ENCODE measurements around the gene SEMA4F. TPM values are rescaled to one million over a fixed set of nuclear protein-coding genes. Genes with fewer than 3 reads are reported as not detected.

SEMA4F gene
- total RNA-seq, 1 donor from 2014 or later, result 5.5 TPM

DNA sequence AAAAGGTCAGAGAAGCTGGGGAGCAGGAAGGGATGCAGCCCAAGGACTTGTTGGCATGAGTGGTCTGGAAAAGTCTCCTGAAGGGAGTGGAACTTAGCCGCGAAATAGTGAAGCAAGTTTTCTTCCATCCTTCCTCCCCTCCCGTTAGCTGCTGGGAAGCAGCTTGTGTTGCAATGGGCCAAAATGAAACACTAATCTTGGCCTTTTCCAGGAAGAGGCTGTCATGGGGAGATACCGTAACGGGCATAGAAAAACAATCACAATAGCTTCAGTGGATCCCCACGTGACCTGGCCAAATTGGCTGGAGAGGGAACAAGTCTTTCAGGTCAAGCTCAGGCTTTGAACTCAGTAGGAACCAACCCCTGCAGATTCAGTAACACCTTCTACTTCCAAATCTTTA is 49.3 kb downstream of the SEMA4F start:
- no peak for DNase-seq (ENCODE audit: low read depth, low spot score)

DNA sequence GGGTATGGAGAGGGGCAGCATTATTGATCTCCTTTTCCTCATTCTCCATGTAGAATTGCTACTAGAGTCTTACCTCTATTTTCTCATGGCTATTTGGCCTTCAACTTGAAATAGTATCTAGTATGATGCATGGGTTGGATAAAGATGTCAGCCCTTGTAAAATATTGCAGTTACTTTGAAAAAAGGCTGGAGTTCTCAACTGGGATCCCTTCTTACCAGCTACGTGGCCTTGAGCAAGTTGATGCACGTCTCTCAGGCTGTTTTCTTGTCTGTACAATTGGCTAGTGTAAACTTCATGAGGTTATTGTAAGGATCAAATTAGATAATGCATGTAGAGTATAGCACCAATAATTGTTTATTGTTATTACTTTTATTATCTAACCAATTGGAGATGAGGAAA is 50.2 kb downstream of the SEMA4F start:
- no peak for DNase-seq (ENCODE audit: low read depth, low spot score)

DNA sequence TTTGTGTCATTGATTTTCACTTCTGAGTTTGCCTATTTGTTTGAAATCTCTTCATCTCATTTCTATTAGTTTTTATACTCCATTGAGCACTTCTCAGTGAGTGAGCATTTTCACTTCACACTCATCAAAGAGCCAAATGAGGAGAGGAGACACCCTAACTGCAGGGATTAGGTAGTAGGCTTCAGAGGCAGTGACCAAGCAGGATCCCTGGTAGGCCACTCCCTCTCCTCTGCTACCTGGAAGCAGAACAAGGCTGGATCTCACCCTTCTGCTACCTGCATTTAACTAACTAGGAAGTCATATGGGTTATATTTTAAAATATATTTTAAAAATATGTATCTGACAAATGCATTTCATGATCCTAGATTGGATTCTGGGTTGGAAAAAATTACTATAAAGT is 52.7 kb downstream of the SEMA4F start:
- DNase-seq (ENCODE audit: low read depth, low spot score), result no peak

DNA sequence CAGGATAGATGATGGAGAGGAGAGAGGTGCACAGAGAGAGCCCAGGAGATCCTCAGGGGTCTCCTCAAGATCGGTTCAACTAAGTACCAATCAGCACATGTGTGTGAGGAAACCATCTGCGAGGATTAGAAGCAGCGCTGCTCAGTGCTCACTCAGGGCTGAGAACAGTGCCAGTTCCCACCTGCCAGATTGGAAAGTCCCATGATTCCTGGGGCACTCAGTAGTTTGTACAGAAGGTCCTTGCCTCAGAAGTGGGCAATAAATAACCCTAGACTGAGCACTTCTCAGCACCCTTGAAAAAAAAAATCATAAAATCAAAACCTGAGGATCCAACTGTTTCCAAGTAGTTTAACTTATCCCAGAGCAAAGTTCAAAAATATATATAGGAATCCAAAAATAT is 53.8 kb downstream of the SEMA4F start:
- no peak for DNase-seq (ENCODE audit: low read depth, low spot score)

DNA sequence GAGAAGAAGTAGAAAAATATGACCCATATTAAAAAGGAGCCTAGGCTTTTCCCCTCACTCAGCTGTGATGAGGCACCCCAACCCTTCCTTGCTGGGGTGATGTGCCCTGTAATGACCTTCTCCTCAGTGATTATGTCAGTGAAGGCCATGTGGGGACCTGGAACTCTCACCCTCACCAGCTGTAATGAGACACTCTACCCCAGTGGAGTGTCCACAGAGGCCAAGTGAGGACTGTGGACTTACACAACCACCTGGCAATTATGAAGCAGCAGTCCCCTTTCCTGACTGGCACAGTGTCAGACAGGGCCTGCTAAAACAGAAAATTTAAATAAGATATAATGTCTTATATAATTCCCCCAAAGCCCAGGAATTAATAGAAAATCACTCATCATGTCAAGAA is 54.2 kb downstream of the SEMA4F start:
- no peak for DNase-seq (ENCODE audit: low read depth, low spot score)

DNA sequence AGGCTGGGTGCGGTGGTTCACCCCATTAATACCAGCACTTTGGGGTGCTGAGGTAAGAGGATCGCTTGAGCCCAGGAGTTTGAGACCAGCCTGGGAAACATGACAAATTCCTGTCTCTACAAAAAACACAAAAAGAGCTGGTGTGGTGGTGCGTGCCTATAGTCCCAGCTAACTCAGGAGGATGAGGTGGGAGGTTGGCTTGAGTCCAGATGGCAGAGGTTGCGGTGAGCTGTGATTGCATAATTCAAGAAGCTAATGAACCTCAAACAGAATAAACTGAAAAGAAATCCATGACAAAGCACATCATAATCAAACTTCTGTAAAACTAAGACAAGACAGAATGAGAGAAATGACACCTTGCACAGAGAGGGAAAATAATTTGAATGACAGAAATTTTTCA is 54.8 kb downstream of the SEMA4F start:
- no peak for DNase-seq (ENCODE audit: low read depth, low spot score)

DNA sequence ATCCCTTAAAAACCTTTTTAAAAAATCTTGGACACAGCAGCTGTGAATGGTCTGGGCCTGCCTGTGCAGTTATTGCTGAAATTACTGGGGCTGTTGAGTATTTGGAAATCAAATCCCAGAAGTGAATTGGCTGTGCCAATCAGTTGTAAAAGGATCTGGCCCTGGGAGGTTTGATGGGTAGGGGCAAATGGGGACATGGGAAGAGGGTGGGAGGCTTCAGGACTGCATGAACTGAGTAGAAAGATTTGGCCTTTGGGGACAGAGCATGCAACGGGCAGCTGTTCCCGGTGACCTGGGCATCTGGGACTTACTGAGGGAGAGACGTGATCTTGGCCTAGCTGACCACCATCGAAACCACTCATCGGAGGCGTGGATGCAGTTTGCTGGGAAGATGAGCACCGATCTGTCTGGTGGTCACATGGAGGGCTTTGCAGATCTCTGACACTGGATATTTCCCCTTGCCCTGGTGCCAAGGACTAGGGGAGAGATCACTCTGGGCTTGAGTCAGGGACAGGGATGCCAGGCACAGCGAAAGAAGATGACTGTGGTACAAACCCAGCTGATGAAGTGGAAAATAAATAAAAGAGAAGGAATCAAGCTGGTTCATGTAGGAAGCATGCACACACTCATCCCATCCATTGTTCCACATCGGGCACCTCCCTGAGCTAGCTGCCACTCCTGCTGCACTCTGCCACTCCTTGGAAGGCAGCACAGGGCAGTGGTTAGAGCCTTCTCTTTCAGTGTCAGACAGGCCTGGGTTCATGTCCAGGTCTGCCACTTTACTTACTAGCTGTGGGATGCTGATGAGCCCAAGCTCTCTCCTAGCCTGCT is 58.4 kb downstream of the SEMA4F start:
- no peak for DNase-seq (ENCODE audit: low read depth, low spot score)

DNA sequence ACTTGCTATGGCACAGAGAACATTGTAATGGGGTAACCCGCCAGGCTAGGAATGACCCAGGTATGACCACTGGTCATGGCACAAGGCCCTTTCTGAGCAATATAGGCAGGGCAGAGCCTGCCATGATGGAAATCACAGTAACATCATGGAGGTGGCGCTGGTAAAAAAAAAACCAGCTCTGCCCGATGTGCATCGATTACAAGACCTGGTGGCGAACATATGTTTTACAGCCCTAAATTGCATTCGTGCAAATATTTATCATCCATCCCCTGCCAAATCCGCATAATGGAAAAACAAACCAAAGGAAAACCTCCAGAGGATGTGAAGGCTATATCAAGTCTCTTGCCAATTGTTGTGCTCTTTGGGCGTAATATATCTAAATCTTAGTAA is 60.6 kb downstream of the SEMA4F start:
- DNase-seq (ENCODE audit: low read depth, low spot score), result no peak

DNA sequence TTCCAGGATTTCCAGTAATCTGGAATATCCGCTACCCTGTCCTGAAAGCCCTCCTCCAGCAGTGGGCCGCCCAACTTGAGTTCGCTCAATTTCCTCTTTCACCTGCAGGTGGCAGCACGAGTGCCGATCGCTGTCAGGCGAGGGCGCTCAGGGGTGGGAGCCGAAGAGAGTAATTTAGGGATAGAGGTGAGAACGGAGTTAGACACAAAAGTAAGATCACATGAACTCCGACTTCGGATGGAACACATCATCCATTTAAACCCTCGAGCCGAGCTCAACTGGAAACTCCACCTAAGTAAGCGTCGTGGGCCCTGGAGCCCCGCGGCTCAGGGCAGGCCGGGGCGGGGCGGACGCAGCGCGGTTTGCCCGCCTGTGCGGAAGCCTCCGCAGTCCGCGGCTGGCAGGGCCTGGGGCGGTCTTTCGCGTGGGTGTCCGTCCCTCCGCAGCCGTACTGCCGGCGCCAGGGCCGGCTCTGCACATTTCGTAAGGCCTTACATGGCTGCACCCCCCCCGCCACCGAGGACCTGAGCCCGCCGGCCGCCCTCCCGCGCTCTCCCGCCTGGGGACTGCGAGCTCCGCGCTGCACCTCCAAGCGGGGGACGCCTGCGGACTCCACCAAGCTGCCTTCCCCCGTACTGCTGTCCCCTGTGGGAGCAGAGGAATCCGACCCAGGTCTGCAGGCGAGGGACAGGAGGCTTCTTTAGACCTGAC is 61.2 kb downstream of the SEMA4F start:
- peak; percentile 13 for DNase-seq (ENCODE audit: low read depth, low spot score)

DNA sequence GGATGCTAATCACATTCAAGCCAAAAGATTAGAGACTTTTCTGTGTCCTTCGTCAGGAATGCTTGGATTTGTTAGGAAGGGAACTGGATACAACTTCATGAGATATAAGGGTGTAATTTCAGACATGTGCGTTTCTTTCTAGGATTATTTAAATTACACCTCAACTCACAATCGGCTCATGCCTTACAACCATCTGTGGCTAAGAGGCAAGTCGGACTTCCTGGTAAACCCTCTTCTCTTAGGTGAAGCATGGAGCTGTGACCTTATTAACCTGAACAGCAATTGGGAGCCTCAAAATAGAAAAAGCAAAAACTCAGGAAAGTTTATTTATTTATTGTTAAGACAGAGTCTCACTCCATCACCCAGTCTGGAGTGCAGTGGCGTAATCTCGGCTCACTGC is 61.8 kb downstream of the SEMA4F start:
- DNase-seq (ENCODE audit: low read depth, low spot score), result no peak

DNA sequence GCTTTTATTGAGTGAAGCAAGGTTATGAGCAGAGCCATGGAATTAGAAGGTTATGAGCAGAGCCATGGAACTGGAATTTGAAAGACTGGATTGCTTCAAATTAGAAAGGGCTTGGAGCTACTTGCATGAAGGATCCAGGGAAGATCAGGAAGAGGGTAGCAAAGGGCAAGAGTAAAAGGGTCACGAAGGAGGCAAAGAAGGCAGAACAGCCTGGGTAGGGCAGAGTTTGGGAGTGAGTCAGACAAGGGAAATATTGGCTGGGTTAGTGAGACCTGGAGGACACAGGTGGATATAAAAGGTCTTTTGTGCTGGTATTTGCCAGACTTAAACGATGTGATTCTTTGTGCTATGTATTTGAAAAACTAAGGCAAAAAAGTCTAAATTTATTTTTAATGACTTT is 65.0 kb downstream of the SEMA4F start:
- DNase-seq (ENCODE audit: low read depth, low spot score), result no peak

DNA sequence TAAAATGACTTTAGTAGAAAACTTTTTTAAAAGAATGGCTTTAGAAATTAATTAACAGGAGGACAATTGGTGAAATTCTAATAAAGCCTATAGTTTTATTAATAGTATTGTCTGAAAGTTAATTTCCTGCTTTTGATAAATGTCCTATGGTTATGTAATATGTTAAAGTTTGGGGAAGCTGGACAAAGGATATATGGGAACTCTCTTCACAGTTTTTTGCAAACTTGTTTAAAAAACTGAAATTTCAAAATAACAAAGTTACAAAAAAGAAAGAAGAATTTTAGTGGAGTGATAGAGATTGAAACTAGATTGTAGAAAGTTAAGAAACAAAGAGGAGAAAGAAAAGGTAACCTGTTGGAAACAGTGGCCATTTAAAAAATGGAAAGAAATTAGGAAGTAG is 67.3 kb downstream of the SEMA4F start:
- no peak for DNase-seq (ENCODE audit: low read depth, low spot score)

DNA sequence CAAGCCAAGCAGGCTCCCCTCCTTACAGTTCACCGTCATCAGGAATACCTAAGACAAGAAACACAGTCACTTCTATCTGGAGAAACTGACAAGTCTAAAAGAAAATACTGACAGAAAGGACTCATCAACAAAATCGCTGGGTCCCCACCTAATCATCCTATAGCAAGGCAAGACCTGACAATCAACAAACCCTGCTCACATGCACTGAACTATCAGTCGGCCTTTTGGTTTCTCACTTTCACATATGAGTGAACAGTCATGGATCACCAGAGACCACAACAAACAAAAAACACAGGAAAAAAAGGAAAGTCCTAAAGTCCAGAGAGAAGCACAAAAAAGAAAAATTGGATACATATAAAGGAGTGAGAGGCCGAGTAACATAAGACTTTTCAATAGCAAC is 70.4 kb downstream of the SEMA4F start:
- no peak for DNase-seq (ENCODE audit: low read depth, low spot score)

DNA sequence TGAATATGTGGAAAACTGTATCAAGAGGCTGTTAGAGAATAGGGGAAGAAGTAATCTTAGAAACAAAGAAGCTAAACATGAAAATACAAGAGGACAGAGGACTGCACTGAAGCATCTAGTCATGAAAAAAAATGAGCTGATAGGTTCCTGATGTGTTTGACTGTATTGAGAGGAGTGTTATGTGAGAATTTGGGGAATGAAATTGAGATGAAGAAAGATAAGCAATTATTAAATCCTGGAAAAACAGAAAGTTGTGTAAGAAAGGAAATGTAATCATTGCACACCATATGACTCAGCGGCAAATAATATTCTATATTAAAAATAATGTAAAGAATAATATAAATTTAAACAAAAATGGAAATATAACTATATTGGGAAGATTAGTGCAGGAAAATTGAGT is 71.2 kb downstream of the SEMA4F start:
- no peak for DNase-seq (ENCODE audit: low read depth, low spot score)

DNA sequence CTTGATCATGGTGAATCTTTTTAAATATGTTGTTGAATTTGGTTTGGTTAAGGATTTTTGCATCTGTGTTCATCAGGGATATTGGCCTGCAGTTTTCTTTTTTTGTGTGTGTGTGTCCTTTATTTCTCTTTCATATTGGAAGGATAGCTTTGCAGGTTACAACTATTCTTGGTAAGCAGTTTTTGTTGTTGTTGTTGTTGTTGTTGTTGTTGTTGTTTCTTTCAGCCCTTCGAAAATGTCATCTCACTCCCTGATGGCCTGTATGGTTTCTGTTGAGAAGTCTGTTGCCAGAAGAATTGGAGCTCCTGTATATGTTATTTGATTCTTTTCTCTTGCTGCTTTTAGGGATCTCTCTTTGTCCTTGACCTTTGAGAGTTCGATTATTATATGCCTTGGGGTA is 74.8 kb downstream of the SEMA4F start:
- no peak for DNase-seq (ENCODE audit: low read depth, low spot score)

DNA sequence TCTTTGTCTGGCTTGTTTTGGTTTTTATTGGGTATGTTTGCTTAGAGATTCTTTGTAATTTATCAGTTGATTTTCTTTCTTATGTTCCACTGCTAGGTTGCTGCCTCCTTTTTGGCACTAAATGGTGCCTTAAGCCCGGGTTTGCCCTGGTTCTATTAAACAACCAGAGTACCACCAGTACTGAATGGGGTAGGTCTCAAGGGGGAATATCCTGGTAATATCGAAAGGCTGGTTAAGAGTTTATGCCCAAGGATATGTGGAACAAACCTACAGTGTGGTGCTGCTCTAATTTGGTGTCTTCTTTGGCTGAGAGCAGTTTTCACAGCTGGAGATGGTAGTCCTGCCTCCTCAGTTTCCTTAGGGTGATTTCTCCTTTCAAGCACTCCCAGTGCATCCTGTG is 76.5 kb downstream of the SEMA4F start:
- no peak for DNase-seq (ENCODE audit: low read depth, low spot score)

Other genes starting within 250 kb of the SEMA4F start
- 0.13 and 0.28 TPM in 2 replicates for gene C2orf81, start 232.6 kb upstream of the SEMA4F start, total RNA-seq
- gene WDR54, start 232.5 kb upstream of the SEMA4F start, total RNA-seq, result 40.7 and 59.7 TPM in 2 replicates
- 6.1 and 8.8 TPM in 2 replicates for gene RTKN, start 212.3 kb upstream of the SEMA4F start, total RNA-seq
- gene INO80B, start 199.2 kb upstream of the SEMA4F start, total RNA-seq, result 13.1 and 16.2 TPM in 2 replicates
- gene WBP1, start 195.8 kb upstream of the SEMA4F start, total RNA-seq, result 26.7 and 33.4 TPM in 2 replicates
- gene MOGS, start 188.9 kb upstream of the SEMA4F start, total RNA-seq, result 75.1 and 82.4 TPM in 2 replicates
- gene MRPL53, start 181.6 kb upstream of the SEMA4F start, total RNA-seq, result 28.6 and 45.8 TPM in 2 replicates
- 14.4 and 21.1 TPM in 2 replicates for gene CCDC142, start 171.2 kb upstream of the SEMA4F start, total RNA-seq
- 7.3 and 10.1 TPM in 2 replicates for gene TTC31, start 171.2 kb upstream of the SEMA4F start, total RNA-seq
- gene LBX2, start 154.6 kb upstream of the SEMA4F start, total RNA-seq, result 2.4 and 4.2 TPM in 2 replicates
- gene PCGF1, start 146.6 kb upstream of the SEMA4F start, total RNA-seq, result 15.0 and 18.2 TPM in 2 replicates
- gene TLX2, start 139.8 kb upstream of the SEMA4F start, total RNA-seq, result not detected in 2 replicates
- gene DQX1, start 128.0 kb upstream of the SEMA4F start, total RNA-seq, result not detected in 2 replicates
- gene AUP1, start 124.5 kb upstream of the SEMA4F start, total RNA-seq, result 95.4 and 124 TPM in 2 replicates
- gene HTRA2, start 124.3 kb upstream of the SEMA4F start, total RNA-seq, result 52.5 and 59.9 TPM in 2 replicates
- 1.2 and 1.8 TPM in 2 replicates for gene LOXL3, start 100.3 kb upstream of the SEMA4F start, total RNA-seq
- gene DOK1, start 99.5 kb upstream of the SEMA4F start, total RNA-seq, result 15.7 and 20.9 TPM in 2 replicates
- not detected in 2 replicates for gene M1AP, start 5.9 kb upstream of the SEMA4F start, total RNA-seq
- gene HK2, start 179.9 kb downstream of the SEMA4F start, total RNA-seq, result 19.8 and 23.9 TPM in 2 replicates